RWPE2 (cell line): ENCODE data around the gene ADIG.

Experiments
- ATAC-seq: fragments of 200-7000 bp; cut with Tn5 transposase; 3 replicates; pipeline ENCODE4 v1.9.1; 2021; ENCODE audit warnings: low read depth
- DNase-seq: peaks from one replicate; pipeline ENCODE4 v3.0.0-alpha.2; 2020; ENCODE audit warnings: low spot score
- H3K27ac ChIP-seq: fragments of 450-650 bp; 2 replicates; pipeline ENCODE4 v1.5.1; 2017; ENCODE audit warnings: mild to moderate bottlenecking; ENCODE audit not compliant: poor library complexity, severe bottlenecking
- H3K27me3 ChIP-seq: fragments of 250-450 bp; sonication (Bioruptor Pico); 2 replicates; pipeline ENCODE4 v1.5.1; 2021; ENCODE audit warnings: mild to moderate bottlenecking, moderate library complexity; ENCODE audit not compliant: insufficient read depth, poor library complexity, severe bottlenecking
- H3K36me3 ChIP-seq: fragments of 250-450 bp; sonication (Bioruptor Pico); 2 replicates; pipeline ENCODE4 v1.5.1; 2020; ENCODE audit warnings: low read depth, mild to moderate bottlenecking, moderate library complexity
- H3K4me1 ChIP-seq: fragments of 250-450 bp; sonication (Bioruptor Pico); 2 replicates; pipeline ENCODE4 v1.5.1; 2021; ENCODE audit warnings: mild to moderate bottlenecking, moderate library complexity; ENCODE audit not compliant: insufficient read depth, poor library complexity, severe bottlenecking
- H3K4me3 ChIP-seq: fragments of 250-450 bp; sonication (Bioruptor Pico); 2 replicates; pipeline ENCODE4 v1.5.1; 2021; ENCODE audit warnings: mild to moderate bottlenecking, moderate library complexity; ENCODE audit not compliant: severe bottlenecking
- H3K9me3 ChIP-seq: fragments of 250-450 bp; sonication (Bioruptor Pico); 2 replicates; pipeline ENCODE4 v1.5.1; 2021; ENCODE audit warnings: mild to moderate bottlenecking, moderate library complexity; ENCODE audit not compliant: severe bottlenecking
- TF ChIP-seq, protein P1 (sequence below): fragments of 450-650 bp; IDR thresholded peaks from one replicate; pipeline ENCODE4 v1.5.1; 2017; ENCODE audit warnings: mild to moderate bottlenecking, moderate library complexity; ENCODE audit not compliant: poor library complexity, severe bottlenecking

The ADIG gene

DNA sequence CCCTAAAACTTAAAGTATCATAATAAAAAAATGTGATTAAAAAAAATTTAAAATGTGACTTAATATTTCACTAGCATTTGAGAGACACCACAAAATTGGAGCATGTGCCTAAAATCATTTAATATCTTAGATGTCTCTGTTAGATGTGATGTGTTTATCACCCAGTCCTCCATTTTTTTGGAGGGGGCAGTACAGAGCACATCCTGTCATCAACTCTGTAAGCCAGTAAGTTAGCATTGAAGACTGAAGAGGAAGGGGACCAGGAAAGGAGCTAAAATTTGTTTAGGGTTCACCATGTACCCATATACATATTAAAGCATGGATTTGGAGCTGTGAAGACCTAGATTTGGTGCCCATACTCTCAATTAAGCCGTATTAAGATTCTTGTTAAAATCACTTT lies 30.7 kb upstream of the ADIG start:
- TF ChIP-seq, protein P1, sequence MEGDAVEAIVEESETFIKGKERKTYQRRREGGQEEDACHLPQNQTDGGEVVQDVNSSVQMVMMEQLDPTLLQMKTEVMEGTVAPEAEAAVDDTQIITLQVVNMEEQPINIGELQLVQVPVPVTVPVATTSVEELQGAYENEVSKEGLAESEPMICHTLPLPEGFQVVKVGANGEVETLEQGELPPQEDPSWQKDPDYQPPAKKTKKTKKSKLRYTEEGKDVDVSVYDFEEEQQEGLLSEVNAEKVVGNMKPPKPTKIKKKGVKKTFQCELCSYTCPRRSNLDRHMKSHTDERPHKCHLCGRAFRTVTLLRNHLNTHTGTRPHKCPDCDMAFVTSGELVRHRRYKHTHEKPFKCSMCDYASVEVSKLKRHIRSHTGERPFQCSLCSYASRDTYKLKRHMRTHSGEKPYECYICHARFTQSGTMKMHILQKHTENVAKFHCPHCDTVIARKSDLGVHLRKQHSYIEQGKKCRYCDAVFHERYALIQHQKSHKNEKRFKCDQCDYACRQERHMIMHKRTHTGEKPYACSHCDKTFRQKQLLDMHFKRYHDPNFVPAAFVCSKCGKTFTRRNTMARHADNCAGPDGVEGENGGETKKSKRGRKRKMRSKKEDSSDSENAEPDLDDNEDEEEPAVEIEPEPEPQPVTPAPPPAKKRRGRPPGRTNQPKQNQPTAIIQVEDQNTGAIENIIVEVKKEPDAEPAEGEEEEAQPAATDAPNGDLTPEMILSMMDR: peak; percentile 53
- Histone ChIP-seq H3K27me3 (no peaks in the 10 kb centered on the region), H3K9me3 (no peaks in the 10 kb centered on the region), H3K36me3 (peaks cover 100% of the 10 kb centered on the region), H3K4me1 (no peaks in the 10 kb centered on the region), H3K4me3 (no peak overlapping the region), H3K27ac (no peak overlapping the region)
- peak; percentile 51; the same call in 2 of the 3 replicates for ATAC-seq
- no peak for DNase-seq

DNA sequence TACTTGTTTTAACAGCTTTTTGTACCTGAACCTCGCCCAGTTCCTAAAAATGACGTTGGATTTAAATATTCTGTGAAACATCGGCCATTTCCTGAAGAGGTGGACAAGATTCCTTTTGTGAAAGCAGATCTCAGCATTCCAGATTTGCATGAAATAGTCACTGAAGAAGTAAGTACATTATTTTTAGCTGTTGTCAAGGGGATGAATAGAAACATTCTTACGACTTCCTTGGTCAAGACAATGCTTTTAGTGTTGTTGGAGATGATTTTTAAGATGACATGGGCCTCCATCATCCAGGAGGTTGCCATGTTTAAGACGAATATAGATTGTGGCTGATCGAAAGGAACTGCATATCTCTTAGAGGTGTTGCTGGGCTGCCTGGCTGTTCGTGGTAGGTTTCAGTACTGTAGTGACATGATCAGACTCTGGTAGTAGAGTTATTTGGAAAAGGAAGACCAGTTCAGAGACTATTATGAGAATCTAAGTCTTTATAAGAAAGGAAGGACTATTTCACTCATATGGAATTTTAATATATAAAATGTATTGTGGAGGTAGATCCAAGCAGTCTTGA lies 29.9 kb upstream of the ADIG start:
- H3K4me1 ChIP-seq: no peaks in the 10 kb centered on the region
- TF ChIP-seq, protein P1: no peak
- DNase-seq (no peak), ATAC-seq (no peak)
- H3K36me3 ChIP-seq: peaks cover 100% of the 10 kb centered on the region
- no peak overlapping the region for H3K27ac ChIP-seq
- H3K4me3 ChIP-seq: no peak overlapping the region
- H3K9me3 ChIP-seq: no peaks in the 10 kb centered on the region
- H3K27me3 ChIP-seq: no peaks in the 10 kb centered on the region

DNA sequence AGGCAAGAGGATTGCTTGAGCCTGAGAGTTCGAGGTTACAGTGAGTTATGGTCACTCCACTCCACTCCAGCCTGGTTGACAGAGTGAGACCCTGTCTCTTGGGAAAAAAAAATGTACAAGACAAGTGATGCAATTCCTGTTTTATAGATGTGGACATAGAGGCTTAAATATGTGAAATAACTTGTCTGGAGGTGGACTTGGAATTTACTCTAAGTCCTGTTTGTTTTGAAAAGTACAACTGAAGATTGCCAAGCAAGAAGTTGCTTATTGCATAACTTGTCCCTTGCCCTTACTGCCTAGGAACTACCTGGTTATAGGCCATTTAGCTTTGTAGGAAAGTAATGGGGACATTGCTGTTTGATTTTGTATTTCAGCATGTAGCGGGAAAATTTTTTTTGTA lies 26.0 kb upstream of the ADIG start:
- ATAC-seq: no peak
- no peaks in the 10 kb centered on the region for H3K9me3 ChIP-seq
- H3K36me3 ChIP-seq: peaks cover 100% of the 10 kb centered on the region
- no peaks in the 10 kb centered on the region for H3K4me1 ChIP-seq
- no peak for DNase-seq
- TF ChIP-seq, protein P1: no peak
- H3K27me3 ChIP-seq: no peaks in the 10 kb centered on the region
- no peak overlapping the region for H3K27ac ChIP-seq
- no peak overlapping the region for H3K4me3 ChIP-seq

DNA sequence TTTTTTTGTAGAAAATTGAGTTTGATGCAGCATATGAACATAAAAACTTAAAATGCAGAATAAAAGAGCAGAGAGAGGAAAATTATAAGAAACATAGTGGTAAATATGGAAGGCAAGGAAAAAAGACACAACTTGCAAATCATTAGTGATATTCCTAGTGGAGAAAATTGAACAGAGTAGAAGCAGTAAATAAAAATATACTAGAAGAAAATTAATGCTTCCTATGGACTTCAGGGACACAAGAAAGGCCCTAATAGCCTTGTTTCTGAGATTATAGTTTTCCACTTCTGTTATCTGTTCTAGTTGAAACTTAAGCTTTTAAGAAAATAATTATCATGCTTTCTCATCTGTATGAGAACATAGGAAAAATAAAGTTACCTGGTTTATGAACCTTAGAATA lies 25.6 kb upstream of the ADIG start:
- Histone ChIP-seq H3K36me3 (peaks cover 100% of the 10 kb centered on the region), H3K27me3 (no peaks in the 10 kb centered on the region), H3K27ac (no peak overlapping the region), H3K4me1 (no peaks in the 10 kb centered on the region), H3K9me3 (no peaks in the 10 kb centered on the region), H3K4me3 (no peak overlapping the region)
- DNase-seq (no peak), ATAC-seq (no peak)
- TF ChIP-seq, protein P1: no peak

DNA sequence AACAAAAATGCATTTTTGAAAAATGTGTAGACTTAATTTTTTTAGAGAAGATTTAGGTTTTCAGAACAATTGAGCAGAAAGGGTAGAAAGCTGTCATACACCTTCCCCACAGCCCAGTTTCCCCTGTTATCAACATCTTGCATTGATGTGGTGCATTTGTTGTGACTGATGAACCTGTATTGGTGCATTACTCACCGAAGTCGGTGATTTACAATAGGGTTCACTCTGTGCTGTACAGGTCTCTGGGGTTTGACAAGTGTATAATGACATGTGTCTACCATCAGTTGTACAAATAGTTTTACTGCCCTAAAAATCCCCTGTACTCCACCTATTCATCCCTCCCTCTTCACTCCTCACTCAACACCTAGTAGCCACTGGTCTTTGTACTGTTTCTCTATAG lies 23.8 kb upstream of the ADIG start:
- no peak for ATAC-seq
- Histone ChIP-seq H3K4me3 (no peak overlapping the region), H3K9me3 (no peaks in the 10 kb centered on the region), H3K4me1 (no peaks in the 10 kb centered on the region), H3K27me3 (no peaks in the 10 kb centered on the region), H3K27ac (no peak overlapping the region), H3K36me3 (peaks cover 100% of the 10 kb centered on the region)
- TF ChIP-seq, protein P1: no peak
- no peak for DNase-seq
